SK-N-MC (cell line): ENCODE measurements around the gene ETS2.

Experiments used
- EZH2 ChIP-seq: fragments of 200-600 bp; sonication (generic); IDR thresholded peaks from one replicate; pipeline ENCODE4 v1.6.1; 2017; ENCODE audit warnings: antibody characterized with exemption
- POLR2AphosphoS5 ChIP-seq: IDR thresholded peaks from 2 replicates; pipeline ENCODE4 v1.6.1; 2012; ENCODE audit warnings: mild to moderate bottlenecking, low read depth, low read length, borderline replicate concordance

DNA sequence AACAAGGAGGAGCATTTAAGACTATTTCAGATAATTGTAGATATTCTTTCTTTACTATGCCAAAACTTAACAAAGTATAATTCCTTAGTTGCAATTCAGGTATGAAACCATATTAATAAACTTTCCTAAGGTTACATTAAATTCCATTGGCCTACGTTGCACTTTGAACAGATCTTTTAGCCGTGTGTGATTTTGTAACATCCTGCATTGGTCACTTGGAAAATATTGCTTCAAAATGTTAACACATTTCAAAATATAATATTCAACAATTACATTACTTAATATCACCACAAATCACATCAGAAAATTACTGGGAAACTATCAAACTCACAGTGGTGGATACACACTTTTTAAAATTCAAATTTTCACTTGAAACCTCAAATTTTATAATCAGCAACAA is 20.2 kb downstream of the ETS2 start:
- TF ChIP-seq POLR2AphosphoS5 (no peak), EZH2 (no peak)
